NB4 (cell line): ENCODE results near the gene MTOR.
"Not testable (repeated sequence)": the region's sequence is repeated elsewhere in the genome, so short reads cannot be mapped to it uniquely, and the experiment has no call there.

ENCODE experiments used
- MAX ChIP-seq: IDR thresholded peaks from 2 replicates; pipeline ENCODE4 v1.6.1; 2011; ENCODE audit warnings: low read depth, low read length
- POLR2A ChIP-seq: IDR thresholded peaks from 2 replicates; pipeline ENCODE4 v1.6.1; 2011; ENCODE audit warnings: mild to moderate bottlenecking; ENCODE audit not compliant: insufficient read length; ENCODE audit errors: extremely low read depth
- TF ChIP-seq, protein P1 (sequence below): IDR thresholded peaks from one replicate; pipeline ENCODE4 v1.5.1; 2012; ENCODE audit warnings: low read depth, low read length

DNA sequence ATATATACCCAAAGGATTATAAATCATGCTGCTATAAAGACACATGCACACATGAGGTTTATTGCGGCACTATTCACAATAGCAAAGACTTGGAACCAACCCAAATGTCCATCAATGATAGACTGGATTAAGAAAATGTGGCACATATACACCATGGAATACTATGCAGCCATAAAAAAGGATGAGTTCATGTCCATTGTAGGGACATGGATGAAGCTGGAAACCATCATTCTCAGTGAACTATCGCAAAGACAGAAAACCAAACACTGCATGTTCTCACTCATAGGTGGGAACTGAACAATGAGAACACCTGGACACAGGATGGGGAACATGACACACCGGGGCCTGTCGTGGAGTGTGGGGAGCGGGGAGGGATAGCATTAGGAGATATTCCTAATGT, 95.6 kb downstream of the MTOR start:
- TF ChIP-seq, protein P1, sequence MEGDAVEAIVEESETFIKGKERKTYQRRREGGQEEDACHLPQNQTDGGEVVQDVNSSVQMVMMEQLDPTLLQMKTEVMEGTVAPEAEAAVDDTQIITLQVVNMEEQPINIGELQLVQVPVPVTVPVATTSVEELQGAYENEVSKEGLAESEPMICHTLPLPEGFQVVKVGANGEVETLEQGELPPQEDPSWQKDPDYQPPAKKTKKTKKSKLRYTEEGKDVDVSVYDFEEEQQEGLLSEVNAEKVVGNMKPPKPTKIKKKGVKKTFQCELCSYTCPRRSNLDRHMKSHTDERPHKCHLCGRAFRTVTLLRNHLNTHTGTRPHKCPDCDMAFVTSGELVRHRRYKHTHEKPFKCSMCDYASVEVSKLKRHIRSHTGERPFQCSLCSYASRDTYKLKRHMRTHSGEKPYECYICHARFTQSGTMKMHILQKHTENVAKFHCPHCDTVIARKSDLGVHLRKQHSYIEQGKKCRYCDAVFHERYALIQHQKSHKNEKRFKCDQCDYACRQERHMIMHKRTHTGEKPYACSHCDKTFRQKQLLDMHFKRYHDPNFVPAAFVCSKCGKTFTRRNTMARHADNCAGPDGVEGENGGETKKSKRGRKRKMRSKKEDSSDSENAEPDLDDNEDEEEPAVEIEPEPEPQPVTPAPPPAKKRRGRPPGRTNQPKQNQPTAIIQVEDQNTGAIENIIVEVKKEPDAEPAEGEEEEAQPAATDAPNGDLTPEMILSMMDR = not testable (repeated sequence)
- TF ChIP-seq POLR2A, MAX: not testable (repeated sequence)
